Measurements from ENCODE around the gene AATK. TPM values are rescaled to one million over a fixed set of nuclear protein-coding genes. Genes with fewer than 3 reads are reported as not detected.

The AATK gene
- total and polyA plus RNA-seq, 2 of the 4 experiments (the other 2 are of a cell fraction): under 0.01 to 0.21 TPM

- no TSS peak for BruUV-seq (replicated peaks)
- H2BK20ac ChIP-seq (ENCODE audit: low read depth, low read length): no peak overlapping the region
- no peak overlapping the region for H3K4me3 ChIP-seq (ENCODE audit: insufficient read depth, low read depth, low read length)
- H3K9ac ChIP-seq (ENCODE audit: low read depth, low read length): no peak overlapping the region
- H4K91ac ChIP-seq (ENCODE audit: insufficient read depth, low read depth, low read length): no peak overlapping the region
- 0 out of 2 replicates have a peak, but pooled peaks cover 1% of the 10 kb centered on the region for H3K4me1 ChIP-seq (ENCODE audit: control insufficient read depth, insufficient read depth, low read length)
- no peak overlapping the region for H3K18ac ChIP-seq (ENCODE audit: low read depth, low read length)
- DNase-seq (no peak), ATAC-seq (ENCODE audit: low read depth) (no peak)
- TF ChIP-seq MXI1 (IDR thresholded peaks at IDR 0.05; ENCODE audit: borderline replicate concordance, low read depth, low read length): no peak
- no peak overlapping the region for H4K8ac ChIP-seq (ENCODE audit: low read depth in 2 of 2, low read length in 2 of 2)
- no peak overlapping the region for H2AFZ ChIP-seq (replicated peaks; ENCODE audit: low read length, poor library complexity)
- 83% methylated on average over 1 of the region's 4 CpGs; no CpG with 5 or more reads in 1 of the 2 experiments for WGBS, 2 experiments (ENCODE audit: extremely low coverage in 2 of 2, insufficient read length in 1 of 2)
- ChIA-PET CTCF (no interaction called here), POLR2A (ENCODE audit: unreplicated experiment) (no interaction called here)
- dilution Hi-C loops (cut with HindIII; ENCODE audit: low sequenced_read_pairs, unreplicated experiment): no loop called here
- no peaks in the 10 kb centered on the region for H3K36me3 ChIP-seq (ENCODE audit: control insufficient read depth, insufficient read depth, low read length)
- H2BK120ac ChIP-seq (ENCODE audit: low read depth, low read length): no peak overlapping the region
- H3K9me3 ChIP-seq (ENCODE audit: control insufficient read depth, insufficient read depth, low read length): no peaks in the 10 kb centered on the region
- H3K9me1 ChIP-seq (ENCODE audit: insufficient read depth, low read length): no peaks in the 10 kb centered on the region
- no peak overlapping the region for H3K14ac ChIP-seq (replicated peaks; ENCODE audit: low read depth, low read length)
- H4K5ac ChIP-seq (ENCODE audit: low read depth, low read length): no peak overlapping the region
- intact Hi-C loops (cut with micrococcal nuclease): no loop called here
- no peaks in the 10 kb centered on the region for H3K79me1 ChIP-seq (ENCODE audit: low read depth in 1 of 2, low read length in 2 of 2)
- no peak overlapping the region for H3K23ac ChIP-seq (ENCODE audit: low read depth, low read length)
- H3K27ac ChIP-seq (ENCODE audit: insufficient read depth, low read length): no peak overlapping the region
- no peak overlapping the region for H3K56ac ChIP-seq (ENCODE audit: extremely low read depth, insufficient read depth, low read length)
- H4K20me1 ChIP-seq (ENCODE audit: insufficient read depth, low read length): 0 out of 2 replicates have a peak, but pooled peaks cover 3% of the 10 kb centered on the region
- no peak overlapping the region for H3K4me2 ChIP-seq (ENCODE audit: low read depth, low read length)
- no peak overlapping the region for H2AK5ac ChIP-seq (ENCODE audit: low read depth, low read length)
- H2BK5ac ChIP-seq (ENCODE audit: low read depth, low read length, poor library complexity, severe bottlenecking): no peak overlapping the region
- H3K4ac ChIP-seq (ENCODE audit: low read depth, low read length): no peak overlapping the region
- H3K27me3 ChIP-seq (ENCODE audit: control insufficient read depth, insufficient read depth, low read length): peaks cover 50% of the 10 kb centered on the region
- no peak overlapping the region for H2BK15ac ChIP-seq (ENCODE audit: low read depth, low read length)
- H2AK9ac ChIP-seq (replicated peaks; ENCODE audit: low read depth, low read length, poor library complexity): no peak overlapping the region
- in situ Hi-C loops (cut with MboI; ENCODE audit: low sequenced_read_pairs): no loop called here
Observed at GRCh38 chr17:81167194-81167524, 1.1 kb upstream of the AATK start.

Measured in IMR-90 (cell line).